LNCaP clone FGC (cell line): ENCODE data around the gene RFLNA.

Source experiments
- DNase-seq: peaks from one replicate; pipeline ENCODE4 v3.0.0-alpha.2; 2011; ENCODE audit warnings: low read depth
- H3K4me3 ChIP-seq: 2 replicates; pipeline ENCODE4 v1.5.1; 2011; ENCODE audit warnings: mild to moderate bottlenecking, low read depth, low read length, control low read depth
- TF ChIP-seq, protein P1 (sequence below): IDR thresholded peaks from 2 replicates; pipeline ENCODE4 v1.5.1; 2012; ENCODE audit warnings: mild to moderate bottlenecking; ENCODE audit not compliant: control insufficient read depth, insufficient read depth; ENCODE audit errors: extremely low read depth

RFLNA gene

DNA sequence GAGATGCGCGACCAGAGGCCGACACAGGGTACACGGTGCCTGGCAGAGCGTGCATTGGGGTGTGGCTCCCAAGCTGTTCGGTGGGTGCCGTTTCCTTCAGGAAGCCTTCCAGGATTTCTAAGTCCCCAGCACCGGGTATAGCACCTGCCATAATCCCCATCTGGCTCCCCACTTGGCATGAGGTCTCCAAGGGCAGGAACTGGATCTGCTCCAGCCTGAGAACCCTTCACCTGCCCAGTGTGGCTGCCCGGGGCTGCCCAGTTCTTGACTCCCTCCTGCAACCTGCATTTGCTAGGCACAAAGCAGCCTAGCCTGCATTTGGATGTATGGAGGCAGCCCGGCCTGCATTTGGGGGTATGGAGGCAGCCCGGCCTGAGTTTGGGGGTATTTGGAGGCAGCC, 69.7 kb downstream of the RFLNA start:
- H3K4me3 ChIP-seq: no peak overlapping the region
- DNase-seq: no peak
- TF ChIP-seq, protein P1, sequence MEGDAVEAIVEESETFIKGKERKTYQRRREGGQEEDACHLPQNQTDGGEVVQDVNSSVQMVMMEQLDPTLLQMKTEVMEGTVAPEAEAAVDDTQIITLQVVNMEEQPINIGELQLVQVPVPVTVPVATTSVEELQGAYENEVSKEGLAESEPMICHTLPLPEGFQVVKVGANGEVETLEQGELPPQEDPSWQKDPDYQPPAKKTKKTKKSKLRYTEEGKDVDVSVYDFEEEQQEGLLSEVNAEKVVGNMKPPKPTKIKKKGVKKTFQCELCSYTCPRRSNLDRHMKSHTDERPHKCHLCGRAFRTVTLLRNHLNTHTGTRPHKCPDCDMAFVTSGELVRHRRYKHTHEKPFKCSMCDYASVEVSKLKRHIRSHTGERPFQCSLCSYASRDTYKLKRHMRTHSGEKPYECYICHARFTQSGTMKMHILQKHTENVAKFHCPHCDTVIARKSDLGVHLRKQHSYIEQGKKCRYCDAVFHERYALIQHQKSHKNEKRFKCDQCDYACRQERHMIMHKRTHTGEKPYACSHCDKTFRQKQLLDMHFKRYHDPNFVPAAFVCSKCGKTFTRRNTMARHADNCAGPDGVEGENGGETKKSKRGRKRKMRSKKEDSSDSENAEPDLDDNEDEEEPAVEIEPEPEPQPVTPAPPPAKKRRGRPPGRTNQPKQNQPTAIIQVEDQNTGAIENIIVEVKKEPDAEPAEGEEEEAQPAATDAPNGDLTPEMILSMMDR: no peak
